ENCODE measurements around the gene MRPL11. TPM values are rescaled to one million over a fixed set of nuclear protein-coding genes. Genes with fewer than 3 reads are reported as not detected.

The MRPL11 gene
- total and polyA plus RNA-seq, 2 of the 13 experiments (the other 11 are each of a cell fraction or from before 2014, with no cell fraction given) = 72.9 to 176 TPM

DNA sequence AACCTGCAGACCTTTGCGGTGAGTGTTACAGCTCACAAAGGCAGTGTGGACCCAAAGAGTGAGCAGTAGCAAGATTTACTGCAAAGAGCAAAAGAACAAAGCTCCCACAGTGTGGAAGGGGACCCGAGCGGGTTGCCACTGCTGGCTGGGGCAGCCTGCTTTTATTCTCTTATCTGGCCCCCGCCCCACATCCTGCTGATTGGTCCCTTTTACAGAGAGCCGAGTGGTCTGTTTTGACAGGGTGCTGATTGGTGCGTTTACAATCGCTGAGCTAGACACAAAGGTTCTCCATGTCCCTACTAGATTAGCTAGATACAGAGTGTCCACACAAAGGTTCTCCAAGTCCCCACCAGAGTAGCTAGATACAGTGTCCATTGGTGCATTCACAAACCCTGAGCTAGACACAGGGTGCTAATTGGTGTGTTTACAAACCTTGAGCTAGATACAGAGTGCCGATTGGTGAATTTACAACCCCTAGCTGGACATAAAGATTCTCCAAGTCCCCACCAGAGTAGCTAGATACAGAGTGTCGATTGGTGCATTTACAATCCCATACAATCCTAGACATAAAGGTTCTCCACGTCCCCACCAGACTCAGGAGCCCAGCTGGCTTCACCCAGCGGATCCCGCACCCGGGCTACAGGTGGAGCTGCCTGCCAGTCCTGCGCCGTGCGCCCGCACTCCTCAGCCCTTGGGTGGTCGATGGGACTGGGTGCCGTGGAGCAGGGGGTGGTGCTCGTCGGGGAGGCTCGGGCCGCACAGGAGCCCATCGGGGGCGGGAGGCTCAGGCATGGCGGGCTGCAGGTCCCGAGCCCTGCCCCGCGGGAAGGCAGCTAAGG lies 1.7 kb upstream of the MRPL11 start (continued):
- TF ChIP-seq, protein P1, sequence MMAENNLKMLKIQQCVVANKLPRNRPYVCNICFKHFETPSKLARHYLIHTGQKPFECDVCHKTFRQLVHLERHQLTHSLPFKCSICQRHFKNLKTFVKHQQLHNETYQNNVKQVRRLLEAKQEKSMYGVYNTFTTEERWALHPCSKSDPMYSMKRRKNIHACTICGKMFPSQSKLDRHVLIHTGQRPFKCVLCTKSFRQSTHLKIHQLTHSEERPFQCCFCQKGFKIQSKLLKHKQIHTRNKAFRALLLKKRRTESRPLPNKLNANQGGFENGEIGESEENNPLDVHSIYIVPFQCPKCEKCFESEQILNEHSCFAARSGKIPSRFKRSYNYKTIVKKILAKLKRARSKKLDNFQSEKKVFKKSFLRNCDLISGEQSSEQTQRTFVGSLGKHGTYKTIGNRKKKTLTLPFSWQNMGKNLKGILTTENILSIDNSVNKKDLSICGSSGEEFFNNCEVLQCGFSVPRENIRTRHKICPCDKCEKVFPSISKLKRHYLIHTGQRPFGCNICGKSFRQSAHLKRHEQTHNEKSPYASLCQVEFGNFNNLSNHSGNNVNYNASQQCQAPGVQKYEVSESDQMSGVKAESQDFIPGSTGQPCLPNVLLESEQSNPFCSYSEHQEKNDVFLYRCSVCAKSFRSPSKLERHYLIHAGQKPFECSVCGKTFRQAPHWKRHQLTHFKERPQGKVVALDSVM (CRISPR knock-in tag; IDR thresholded peaks at IDR 0.05) = peak; percentile 27; the same call in 1 of the 2 replicates
- peak; percentile 81 for TF ChIP-seq NFYC (CRISPR knock-in tag; IDR thresholded peaks at IDR 0.05)
- peak; percentile 14; the same call in 1 of the 2 replicates for TF ChIP-seq SIX1 (CRISPR knock-in tag; IDR thresholded peaks at IDR 0.05; ENCODE audit: borderline replicate concordance)
- peak in 1 of 2 experiments; percentile 39; a peak in 3 of 4 replicates for TF ChIP-seq MAFK (conservative IDR thresholded peaks at IDR 0.05 in 1 of 2, IDR thresholded peaks at IDR 0.05 in 1 of 2; ENCODE audit: low read length in 2 of 2)
- 0 out of 2 replicates have a peak, but pooled peaks have one; percentile 20 for TF ChIP-seq ZNF546 (CRISPR knock-in tag; conservative IDR thresholded peaks at IDR 0.05)
- TF ChIP-seq, protein P2, sequence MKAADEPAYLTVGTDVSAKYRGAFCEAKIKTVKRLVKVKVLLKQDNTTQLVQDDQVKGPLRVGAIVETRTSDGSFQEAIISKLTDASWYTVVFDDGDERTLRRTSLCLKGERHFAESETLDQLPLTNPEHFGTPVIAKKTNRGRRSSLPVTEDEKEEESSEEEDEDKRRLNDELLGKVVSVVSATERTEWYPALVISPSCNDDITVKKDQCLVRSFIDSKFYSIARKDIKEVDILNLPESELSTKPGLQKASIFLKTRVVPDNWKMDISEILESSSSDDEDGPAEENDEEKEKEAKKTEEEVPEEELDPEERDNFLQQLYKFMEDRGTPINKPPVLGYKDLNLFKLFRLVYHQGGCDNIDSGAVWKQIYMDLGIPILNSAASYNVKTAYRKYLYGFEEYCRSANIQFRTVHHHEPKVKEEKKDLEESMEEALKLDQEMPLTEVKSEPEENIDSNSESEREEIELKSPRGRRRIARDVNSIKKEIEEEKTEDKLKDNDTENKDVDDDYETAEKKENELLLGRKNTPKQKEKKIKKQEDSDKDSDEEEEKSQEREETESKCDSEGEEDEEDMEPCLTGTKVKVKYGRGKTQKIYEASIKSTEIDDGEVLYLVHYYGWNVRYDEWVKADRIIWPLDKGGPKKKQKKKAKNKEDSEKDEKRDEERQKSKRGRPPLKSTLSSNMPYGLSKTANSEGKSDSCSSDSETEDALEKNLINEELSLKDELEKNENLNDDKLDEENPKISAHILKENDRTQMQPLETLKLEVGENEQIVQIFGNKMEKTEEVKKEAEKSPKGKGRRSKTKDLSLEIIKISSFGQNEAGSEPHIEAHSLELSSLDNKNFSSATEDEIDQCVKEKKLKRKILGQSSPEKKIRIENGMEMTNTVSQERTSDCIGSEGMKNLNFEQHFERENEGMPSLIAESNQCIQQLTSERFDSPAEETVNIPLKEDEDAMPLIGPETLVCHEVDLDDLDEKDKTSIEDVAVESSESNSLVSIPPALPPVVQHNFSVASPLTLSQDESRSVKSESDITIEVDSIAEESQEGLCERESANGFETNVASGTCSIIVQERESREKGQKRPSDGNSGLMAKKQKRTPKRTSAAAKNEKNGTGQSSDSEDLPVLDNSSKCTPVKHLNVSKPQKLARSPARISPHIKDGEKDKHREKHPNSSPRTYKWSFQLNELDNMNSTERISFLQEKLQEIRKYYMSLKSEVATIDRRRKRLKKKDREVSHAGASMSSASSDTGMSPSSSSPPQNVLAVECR (CRISPR knock-in tag; IDR thresholded peaks at IDR 0.05; ENCODE audit: borderline replicate concordance) = peak; percentile 9; the same call in 1 of the 2 replicates
- TF ChIP-seq PATZ1 (CRISPR knock-in tag; IDR thresholded peaks at IDR 0.05) = peak; percentile 23; the same call in 1 of the 2 replicates
- TF ChIP-seq DRAP1 (CRISPR knock-in tag; IDR thresholded peaks at IDR 0.05) = peak; percentile 90
- peak; percentile 8; the same call in 1 of the 2 replicates for TF ChIP-seq SAP130 (CRISPR knock-in tag; IDR thresholded peaks at IDR 0.05; ENCODE audit: low read depth)
- 0 out of 2 replicates have a peak, but pooled peaks have one; percentile 21 for TF ChIP-seq PAXIP1 (CRISPR knock-in tag; conservative IDR thresholded peaks at IDR 0.05)
- TF ChIP-seq GATA4 (IDR thresholded peaks at IDR 0.05; ENCODE audit: borderline replicate concordance, low read depth) = peak; percentile 74; the same call in 1 of the 2 replicates
- 0 out of 2 replicates have a peak, but pooled peaks have one; percentile 18 for TF ChIP-seq ZGPAT (CRISPR knock-in tag; IDR thresholded peaks at IDR 0.05)

All from HepG2 (cell line).